Measurements from ENCODE around the gene RNF112. TPM values are rescaled to one million over a fixed set of nuclear protein-coding genes. Genes with fewer than 3 reads are reported as not detected.
A peak's percentile ranks its signal among the peaks of the same experiment; 100 is the strongest.

RNF112 gene
- total and polyA plus RNA-seq, 2 of the 13 experiments (the other 11 are each of a cell fraction or from before 2014, with no cell fraction given) = 0.05 TPM; not detected in 1

DNA sequence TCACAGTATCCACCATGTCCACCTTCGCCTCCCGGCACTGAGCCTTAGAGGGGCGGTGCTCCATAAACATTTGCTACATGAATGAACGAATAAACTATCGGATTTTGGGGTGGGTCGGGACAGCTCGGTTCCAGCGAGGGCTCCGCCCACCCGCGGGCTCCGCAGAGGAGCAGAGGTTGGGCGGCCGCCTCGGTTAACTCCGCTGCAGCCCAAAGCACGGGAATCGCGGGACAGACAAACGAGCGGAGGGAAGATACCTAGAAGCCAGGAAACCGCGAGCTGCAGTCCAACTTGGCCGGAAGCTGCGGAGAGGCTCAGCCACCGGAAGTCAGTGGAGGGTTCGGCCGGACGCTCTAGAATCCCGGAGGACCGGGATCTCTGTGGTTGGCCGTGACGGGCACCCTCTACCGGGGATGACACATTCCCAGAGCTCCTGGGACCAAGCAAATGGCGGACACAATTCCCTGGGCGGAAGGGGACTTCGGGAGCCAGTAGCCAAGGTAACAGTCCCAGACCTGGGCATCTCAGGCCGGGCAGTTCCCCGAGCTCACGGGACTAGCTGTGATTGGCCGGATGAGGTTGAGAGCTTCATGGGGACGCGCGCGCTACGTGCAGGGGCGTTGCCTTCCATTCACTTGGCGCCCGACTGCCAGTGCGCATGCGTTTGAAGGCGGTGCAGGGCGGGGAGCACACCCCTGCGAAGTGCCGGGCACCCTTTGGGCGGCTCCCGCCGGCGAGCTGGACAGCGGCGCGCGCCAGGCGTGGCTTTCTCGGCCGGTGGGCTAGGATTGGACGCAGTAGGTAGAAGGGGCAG, 33.2 kb upstream of the RNF112 start (continued):
- no peak for TF ChIP-seq ZNF260 (CRISPR knock-in tag; IDR thresholded peaks at IDR 0.05; ENCODE audit: borderline replicate concordance, low read depth)
- TF ChIP-seq ARNT2 (CRISPR knock-in tag; IDR thresholded peaks at IDR 0.05; ENCODE audit: low read depth) = no peak; the same call in 1 of the 2 replicates
- TF ChIP-seq SRY (CRISPR knock-in tag; IDR thresholded peaks at IDR 0.05) = peak; percentile 69
- TF ChIP-seq MED8 (CRISPR knock-in tag; IDR thresholded peaks at IDR 0.05; ENCODE audit: insufficient replicate concordance) = peak; percentile 73
- TF ChIP-seq JUN (CRISPR knock-in tag; IDR thresholded peaks at IDR 0.05) = peak; percentile 48; the same call in 1 of the 2 replicates
- no peak for TF ChIP-seq ZNF24 (IDR thresholded peaks at IDR 0.05)
- TF ChIP-seq PHF21A (CRISPR knock-in tag; IDR thresholded peaks at IDR 0.05) = peak; percentile 92
- peak; percentile 76; the same call in 1 of the 2 replicates for TF ChIP-seq AHR (CRISPR knock-in tag; IDR thresholded peaks at IDR 0.05)
- TF ChIP-seq AFF4 (CRISPR knock-in tag; IDR thresholded peaks at IDR 0.05) = no peak
- TF ChIP-seq ZNF253 (CRISPR knock-in tag; IDR thresholded peaks at IDR 0.05; ENCODE audit: borderline replicate concordance) = no peak
- TF ChIP-seq CHD4 (IDR thresholded peaks at IDR 0.05; ENCODE audit: borderline replicate concordance, low read length) = no peak
- TF ChIP-seq MBD4 (IDR thresholded peaks at IDR 0.05; ENCODE audit: borderline replicate concordance, low read length) = no peak
- no peak for TF ChIP-seq ZNF10 (CRISPR knock-in tag; IDR thresholded peaks at IDR 0.05; ENCODE audit: borderline replicate concordance, low read depth)
- peak; percentile 99 for TF ChIP-seq THAP7 (CRISPR knock-in tag; IDR thresholded peaks at IDR 0.05)
- TF ChIP-seq HNRNPH1 (optimal IDR thresholded peaks at IDR 0.05; ENCODE audit: low read depth, low read length) = no peak
- no peak for TF ChIP-seq ZNF138 (CRISPR knock-in tag; IDR thresholded peaks at IDR 0.05; ENCODE audit: low read depth)
- TF ChIP-seq ETV5 (CRISPR knock-in tag; IDR thresholded peaks at IDR 0.05; ENCODE audit: borderline replicate concordance) = peak; percentile 88
- TF ChIP-seq, protein P1, sequence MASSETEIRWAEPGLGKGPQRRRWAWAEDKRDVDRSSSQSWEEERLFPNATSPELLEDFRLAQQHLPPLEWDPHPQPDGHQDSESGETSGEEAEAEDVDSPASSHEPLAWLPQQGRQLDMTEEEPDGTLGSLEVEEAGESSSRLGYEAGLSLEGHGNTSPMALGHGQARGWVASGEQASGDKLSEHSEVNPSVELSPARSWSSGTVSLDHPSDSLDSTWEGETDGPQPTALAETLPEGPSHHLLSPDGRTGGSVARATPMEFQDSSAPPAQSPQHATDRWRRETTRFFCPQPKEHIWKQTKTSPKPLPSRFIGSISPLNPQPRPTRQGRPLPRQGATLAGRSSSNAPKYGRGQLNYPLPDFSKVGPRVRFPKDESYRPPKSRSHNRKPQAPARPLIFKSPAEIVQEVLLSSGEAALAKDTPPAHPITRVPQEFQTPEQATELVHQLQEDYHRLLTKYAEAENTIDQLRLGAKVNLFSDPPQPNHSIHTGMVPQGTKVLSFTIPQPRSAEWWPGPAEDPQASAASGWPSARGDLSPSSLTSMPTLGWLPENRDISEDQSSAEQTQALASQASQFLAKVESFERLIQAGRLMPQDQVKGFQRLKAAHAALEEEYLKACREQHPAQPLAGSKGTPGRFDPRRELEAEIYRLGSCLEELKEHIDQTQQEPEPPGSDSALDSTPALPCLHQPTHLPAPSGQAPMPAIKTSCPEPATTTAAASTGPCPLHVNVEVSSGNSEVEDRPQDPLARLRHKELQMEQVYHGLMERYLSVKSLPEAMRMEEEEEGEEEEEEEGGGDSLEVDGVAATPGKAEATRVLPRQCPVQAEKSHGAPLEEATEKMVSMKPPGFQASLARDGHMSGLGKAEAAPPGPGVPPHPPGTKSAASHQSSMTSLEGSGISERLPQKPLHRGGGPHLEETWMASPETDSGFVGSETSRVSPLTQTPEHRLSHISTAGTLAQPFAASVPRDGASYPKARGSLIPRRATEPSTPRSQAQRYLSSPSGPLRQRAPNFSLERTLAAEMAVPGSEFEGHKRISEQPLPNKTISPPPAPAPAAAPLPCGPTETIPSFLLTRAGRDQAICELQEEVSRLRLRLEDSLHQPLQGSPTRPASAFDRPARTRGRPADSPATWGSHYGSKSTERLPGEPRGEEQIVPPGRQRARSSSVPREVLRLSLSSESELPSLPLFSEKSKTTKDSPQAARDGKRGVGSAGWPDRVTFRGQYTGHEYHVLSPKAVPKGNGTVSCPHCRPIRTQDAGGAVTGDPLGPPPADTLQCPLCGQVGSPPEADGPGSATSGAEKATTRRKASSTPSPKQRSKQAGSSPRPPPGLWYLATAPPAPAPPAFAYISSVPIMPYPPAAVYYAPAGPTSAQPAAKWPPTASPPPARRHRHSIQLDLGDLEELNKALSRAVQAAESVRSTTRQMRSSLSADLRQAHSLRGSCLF (CRISPR knock-in tag; IDR thresholded peaks at IDR 0.05; ENCODE audit: borderline replicate concordance) = 0 out of 2 replicates have a peak, but pooled peaks have one; percentile 80

Measured in HepG2 (cell line).